DOHH2 (cell line): Measurements from ENCODE around the gene ANXA2.

Experiments used
- CTCF ChIP-seq: fragments of 200-600 bp; sonication (generic); IDR thresholded peaks from one replicate; pipeline ENCODE4 v1.5.1; 2014; ENCODE audit warnings: antibody characterized with exemption, mild to moderate bottlenecking, low read depth, low read length; ENCODE audit not compliant: poor library complexity, severe bottlenecking
- EZH2phosphoT487 ChIP-seq: fragments of 200-600 bp; sonication (generic); IDR thresholded peaks from 2 replicates; pipeline ENCODE4 v1.6.1; 2017; ENCODE audit warnings: borderline replicate concordance, mild to moderate bottlenecking, antibody characterized with exemption, low read length, moderate library complexity, mixed read lengths

GRCh38 chr15:60381148-60381788 is 16.5 kb downstream of the ANXA2 start:
- TF ChIP-seq CTCF (no peak), EZH2phosphoT487 (no peak)
